ENCODE measurements around the gene RPSA. TPM values are rescaled to one million over a fixed set of nuclear protein-coding genes. Genes with fewer than 3 reads are reported as not detected.

RPSA gene
- total and polyA plus RNA-seq, 2 experiments from 2014 or later, result 1,591 to 1,827 TPM

GRCh38 chr3:39398700-39399099, 7.8 kb upstream of the RPSA start:
- H3F3A ChIP-seq (replicated peaks; ENCODE audit: low read depth), result peaks cover under 1% of the 10 kb centered on the region; the same call in 1 of the 2 replicates
- peaks cover 7% of the 10 kb centered on the region for H3K27me3 Mint-ChIP-seq (ENCODE audit: insufficient read depth, low read depth, poor library complexity)
- no peaks in the 10 kb centered on the region for H3K9me2 ChIP-seq (ENCODE audit: insufficient read depth)
- no peak overlapping the region for H2AFZ ChIP-seq
- H3K4me3 ChIP-seq, result no peak overlapping the region
- H4K20me1 ChIP-seq (replicated peaks; ENCODE audit: insufficient read depth), result no peaks in the 10 kb centered on the region
- peak; percentile 54 for ATAC-seq
- H3K79me2 ChIP-seq (replicated peaks; ENCODE audit: insufficient read depth), result no peaks in the 10 kb centered on the region
- H3K27me3 ChIP-seq (ENCODE audit: insufficient read depth), result no peaks in the 10 kb centered on the region
- H3K4me3 Mint-ChIP-seq, result no peak overlapping the region
- no peak for DNase-seq (ENCODE audit: low spot score)
- H3K36me3 ChIP-seq (ENCODE audit: insufficient read depth), result peaks cover 19% of the 10 kb centered on the region
- no peak overlapping the region for H3K4me2 ChIP-seq
- no peaks in the 10 kb centered on the region for H3K9me3 Mint-ChIP-seq
- peak overlapping the region; percentile 63; the same call in 1 of the 2 replicates for H3K27ac Mint-ChIP-seq
- H3K36me3 Mint-ChIP-seq (ENCODE audit: low read depth), result peaks cover 70% of the 10 kb centered on the region
- peaks cover 12% of the 10 kb centered on the region; the same call in 2 of the 3 replicates for H3K4me1 Mint-ChIP-seq
- peaks cover 19% of the 10 kb centered on the region for H3K4me1 ChIP-seq (ENCODE audit: insufficient read depth)
- TF ChIP-seq NANOG (IDR thresholded peaks at IDR 0.05; ENCODE audit: borderline replicate concordance), result no peak
- TF ChIP-seq CTCF (conservative IDR thresholded peaks at IDR 0.05; ENCODE audit: low read depth in 2 of 2), result peak; percentile 35 to 42; a peak in 3 of 4 replicates
- peak overlapping the region; percentile 28 for H3K27ac ChIP-seq (ENCODE audit: low read depth)

DNA sequence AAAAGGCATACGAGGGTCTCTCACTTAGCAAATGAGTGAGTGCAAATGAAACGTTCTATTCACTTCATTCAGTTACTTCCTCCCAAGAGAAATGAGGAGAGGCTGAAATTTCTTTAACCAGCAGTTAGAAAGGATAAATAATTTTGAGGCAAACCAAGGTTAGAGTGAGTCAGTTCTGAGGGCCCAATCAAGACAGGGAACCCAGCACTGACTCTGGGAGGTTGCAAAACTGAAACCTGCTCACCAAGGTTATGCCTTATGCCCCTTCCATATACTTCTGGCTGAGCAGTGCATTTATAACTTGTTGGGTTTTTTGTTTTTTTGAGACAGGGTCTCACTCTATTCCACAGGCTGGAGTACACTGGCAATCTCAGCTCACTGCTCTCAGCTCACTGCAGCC, 4.5 kb upstream of the RPSA start:
- peak overlapping the region; percentile 6; the same call in 1 of the 2 replicates for H3K27ac Mint-ChIP-seq
- H3K27me3 Mint-ChIP-seq (ENCODE audit: insufficient read depth, low read depth, poor library complexity), result peaks cover 15% of the 10 kb centered on the region
- Histone ChIP-seq H4K20me1 (replicated peaks; ENCODE audit: insufficient read depth) (no peaks in the 10 kb centered on the region), H3F3A (replicated peaks; ENCODE audit: low read depth) (peaks cover 14% of the 10 kb centered on the region), H3K79me2 (replicated peaks; ENCODE audit: insufficient read depth) (peaks cover 4% of the 10 kb centered on the region), H3K4me1 (ENCODE audit: insufficient read depth) (peaks cover 29% of the 10 kb centered on the region), H2AFZ (no peak overlapping the region), H3K27me3 (ENCODE audit: insufficient read depth) (no peaks in the 10 kb centered on the region), H3K36me3 (ENCODE audit: insufficient read depth) (0 out of 2 replicates have a peak, but pooled peaks cover 4% of the 10 kb centered on the region), H3K4me2 (peak overlapping the region; percentile 41), H3K27ac (ENCODE audit: low read depth) (peak overlapping the region; percentile 82; the same call in 1 of the 2 replicates), H3K4me3 (0 out of 2 replicates have a peak overlapping the region, but pooled peaks have one; percentile 1), H3K9me2 (ENCODE audit: insufficient read depth) (no peaks in the 10 kb centered on the region)
- ATAC-seq, result no peak
- H3K4me3 Mint-ChIP-seq, result no peak overlapping the region
- DNase-seq (ENCODE audit: low spot score), result no peak
- no peaks in the 10 kb centered on the region; the same call in 2 of the 3 replicates for H3K9me3 Mint-ChIP-seq
- no peak for TF ChIP-seq POLR2AphosphoS5 (IDR thresholded peaks at IDR 0.05; ENCODE audit: low read depth)
- TF ChIP-seq, protein P1, sequence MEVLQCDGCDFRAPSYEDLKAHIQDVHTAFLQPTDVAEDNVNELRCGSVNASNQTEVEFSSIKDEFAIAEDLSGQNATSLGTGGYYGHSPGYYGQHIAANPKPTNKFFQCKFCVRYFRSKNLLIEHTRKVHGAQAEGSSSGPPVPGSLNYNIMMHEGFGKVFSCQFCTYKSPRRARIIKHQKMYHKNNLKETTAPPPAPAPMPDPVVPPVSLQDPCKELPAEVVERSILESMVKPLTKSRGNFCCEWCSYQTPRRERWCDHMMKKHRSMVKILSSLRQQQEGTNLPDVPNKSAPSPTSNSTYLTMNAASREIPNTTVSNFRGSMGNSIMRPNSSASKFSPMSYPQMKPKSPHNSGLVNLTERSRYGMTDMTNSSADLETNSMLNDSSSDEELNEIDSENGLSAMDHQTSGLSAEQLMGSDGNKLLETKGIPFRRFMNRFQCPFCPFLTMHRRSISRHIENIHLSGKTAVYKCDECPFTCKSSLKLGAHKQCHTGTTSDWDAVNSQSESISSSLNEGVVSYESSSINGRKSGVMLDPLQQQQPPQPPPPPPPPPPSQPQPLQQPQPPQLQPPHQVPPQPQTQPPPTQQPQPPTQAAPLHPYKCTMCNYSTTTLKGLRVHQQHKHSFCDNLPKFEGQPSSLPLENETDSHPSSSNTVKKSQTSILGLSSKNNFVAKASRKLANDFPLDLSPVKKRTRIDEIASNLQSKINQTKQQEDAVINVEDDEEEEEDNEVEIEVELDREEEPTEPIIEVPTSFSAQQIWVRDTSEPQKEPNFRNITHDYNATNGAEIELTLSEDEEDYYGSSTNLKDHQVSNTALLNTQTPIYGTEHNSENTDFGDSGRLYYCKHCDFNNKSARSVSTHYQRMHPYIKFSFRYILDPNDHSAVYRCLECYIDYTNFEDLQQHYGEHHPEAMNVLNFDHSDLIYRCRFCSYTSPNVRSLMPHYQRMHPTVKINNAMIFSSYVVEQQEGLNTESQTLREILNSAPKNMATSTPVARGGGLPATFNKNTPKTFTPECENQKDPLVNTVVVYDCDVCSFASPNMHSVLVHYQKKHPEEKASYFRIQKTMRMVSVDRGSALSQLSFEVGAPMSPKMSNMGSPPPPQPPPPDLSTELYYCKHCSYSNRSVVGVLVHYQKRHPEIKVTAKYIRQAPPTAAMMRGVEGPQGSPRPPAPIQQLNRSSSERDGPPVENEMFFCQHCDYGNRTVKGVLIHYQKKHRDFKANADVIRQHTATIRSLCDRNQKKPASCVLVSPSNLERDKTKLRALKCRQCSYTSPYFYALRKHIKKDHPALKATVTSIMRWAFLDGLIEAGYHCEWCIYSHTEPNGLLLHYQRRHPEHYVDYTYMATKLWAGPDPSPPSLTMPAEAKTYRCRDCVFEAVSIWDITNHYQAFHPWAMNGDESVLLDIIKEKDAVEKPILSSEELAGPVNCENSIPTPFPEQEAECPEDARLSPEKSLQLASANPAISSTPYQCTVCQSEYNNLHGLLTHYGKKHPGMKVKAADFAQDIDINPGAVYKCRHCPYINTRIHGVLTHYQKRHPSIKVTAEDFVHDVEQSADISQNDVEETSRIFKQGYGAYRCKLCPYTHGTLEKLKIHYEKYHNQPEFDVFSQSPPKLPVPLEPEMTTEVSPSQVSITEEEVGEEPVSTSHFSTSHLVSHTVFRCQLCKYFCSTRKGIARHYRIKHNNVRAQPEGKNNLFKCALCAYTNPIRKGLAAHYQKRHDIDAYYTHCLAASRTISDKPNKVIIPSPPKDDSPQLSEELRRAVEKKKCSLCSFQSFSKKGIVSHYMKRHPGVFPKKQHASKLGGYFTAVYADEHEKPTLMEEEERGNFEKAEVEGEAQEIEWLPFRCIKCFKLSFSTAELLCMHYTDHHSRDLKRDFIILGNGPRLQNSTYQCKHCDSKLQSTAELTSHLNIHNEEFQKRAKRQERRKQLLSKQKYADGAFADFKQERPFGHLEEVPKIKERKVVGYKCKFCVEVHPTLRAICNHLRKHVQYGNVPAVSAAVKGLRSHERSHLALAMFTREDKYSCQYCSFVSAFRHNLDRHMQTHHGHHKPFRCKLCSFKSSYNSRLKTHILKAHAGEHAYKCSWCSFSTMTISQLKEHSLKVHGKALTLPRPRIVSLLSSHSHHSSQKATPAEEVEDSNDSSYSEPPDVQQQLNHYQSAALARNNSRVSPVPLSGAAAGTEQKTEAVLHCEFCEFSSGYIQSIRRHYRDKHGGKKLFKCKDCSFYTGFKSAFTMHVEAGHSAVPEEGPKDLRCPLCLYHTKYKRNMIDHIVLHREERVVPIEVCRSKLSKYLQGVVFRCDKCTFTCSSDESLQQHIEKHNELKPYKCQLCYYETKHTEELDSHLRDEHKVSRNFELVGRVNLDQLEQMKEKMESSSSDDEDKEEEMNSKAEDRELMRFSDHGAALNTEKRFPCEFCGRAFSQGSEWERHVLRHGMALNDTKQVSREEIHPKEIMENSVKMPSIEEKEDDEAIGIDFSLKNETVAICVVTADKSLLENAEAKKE (CRISPR knock-in tag; IDR thresholded peaks at IDR 0.05), result no peak
- no peak for TF ChIP-seq REST (IDR thresholded peaks at IDR 0.05; ENCODE audit: unreplicated experiment)
- no peak for TF ChIP-seq ETS1 (IDR thresholded peaks at IDR 0.05)
- TF ChIP-seq NANOG (IDR thresholded peaks at IDR 0.05; ENCODE audit: borderline replicate concordance), result no peak
- no peak for TF ChIP-seq STAT1 (IDR thresholded peaks at IDR 0.05; ENCODE audit: unreplicated experiment)
- no peak for TF ChIP-seq CREB1 (CRISPR knock-in tag; IDR thresholded peaks at IDR 0.05; ENCODE audit: low read depth)
- peaks cover 47% of the 10 kb centered on the region for H3K36me3 Mint-ChIP-seq (ENCODE audit: low read depth)
- H3K4me1 Mint-ChIP-seq, result peaks cover 33% of the 10 kb centered on the region
